Panc1 (cell line): ENCODE results near the gene MRRF. TPM values are rescaled to one million over a fixed set of nuclear protein-coding genes. Genes with fewer than 3 reads are reported as not detected.

Experiments used
- ATAC-seq: fragments of 200-7000 bp; cut with Tn5 transposase; 2 replicates; pipeline ENCODE4 v1.9.1; 2020; ENCODE audit warnings: mild to moderate bottlenecking, moderate library complexity
- BruUV-seq: library from RNA; stranded (reverse); fragments of 400-500 nt; replicated peaks from 2 replicates; lab custom pipeline; 2021; lab: Mats Ljungman, UMichigan
- CTCF ChIA-PET: fragments of 300-600 bp; sonication (Branson Sonifier 250); formaldehyde crosslinking; loops from one replicate; lab custom pipeline; 2022; ENCODE audit warnings: antibody characterized with exemption; lab: Charles Lee
- POLR2A ChIA-PET: fragments of 300-600 bp; sonication (Branson Sonifier 250); formaldehyde crosslinking; loops from one replicate; lab custom pipeline; 2022; ENCODE audit warnings: antibody characterized with exemption; lab: Charles Lee
- DNase-seq: peaks from one replicate; pipeline ENCODE4 v3.0.0-alpha.2; 2010; ENCODE audit warnings: low read depth, low spot score
- H3K27ac ChIP-seq: 2 replicates; pipeline ENCODE4 v1.5.1; 2011; ENCODE audit warnings: mild to moderate bottlenecking, low read length, inconsistent platforms
- H3K27me3 ChIP-seq: fragments of 200-500 bp; sonication (Bioruptor generic); 2 replicates; pipeline ENCODE4 v1.6.0; 2014; ENCODE audit warnings: low read length, inconsistent platforms; ENCODE audit not compliant: control insufficient read depth, insufficient read depth
- H3K36me3 ChIP-seq: fragments of 200-500 bp; sonication (Bioruptor generic); 2 replicates; pipeline ENCODE4 v1.5.1; 2014; ENCODE audit warnings: inconsistent platforms, mild to moderate bottlenecking, low read length, moderate library complexity; ENCODE audit not compliant: control insufficient read depth, insufficient read depth
- H3K4me1 ChIP-seq: 2 replicates; pipeline ENCODE4 v1.5.1; 2011; ENCODE audit warnings: inconsistent platforms, mild to moderate bottlenecking, low read length, moderate library complexity; ENCODE audit not compliant: control insufficient read depth, insufficient read depth
- H3K4me3 ChIP-seq, 2 experiments: 2 replicates each; pipeline ENCODE4 v1.5.1; 2011 to 2012; ENCODE audit warnings: low read depth in 2 of 2, low read length in 2 of 2, mild to moderate bottlenecking in 2 of 2, inconsistent platforms in 1 of 2, moderate library complexity in 1 of 2
- H3K9me3 ChIP-seq: fragments of 200-500 bp; sonication (Bioruptor generic); 2 replicates; pipeline ENCODE4 v1.5.1; 2014; ENCODE audit warnings: low read depth, mild to moderate bottlenecking, inconsistent platforms, low read length, moderate library complexity; ENCODE audit not compliant: control insufficient read depth, insufficient read depth
- CTCF ChIP-seq: fragments of 450-650 bp; IDR thresholded peaks from 2 replicates; pipeline ENCODE4 v1.5.1; 2017; ENCODE audit warnings: mild to moderate bottlenecking
- POLR2AphosphoS5 ChIP-seq: IDR thresholded peaks from 2 replicates; pipeline ENCODE4 v1.6.1; 2012; ENCODE audit warnings: mild to moderate bottlenecking, low read depth, low read length, moderate library complexity
- REST ChIP-seq, 2 experiments: IDR thresholded peaks; 2 replicates each; pipeline ENCODE4 v1.6.1; 2011 to 2012; ENCODE audit warnings: low read depth in 2 of 2, control low read depth in 1 of 2, low read length in 1 of 2, mild to moderate bottlenecking in 1 of 2, moderate library complexity in 1 of 2; ENCODE audit not compliant: insufficient read depth in 1 of 2
- SIN3A ChIP-seq: IDR thresholded peaks from 2 replicates; pipeline ENCODE4 v1.6.1; 2012; ENCODE audit warnings: low read depth, mild to moderate bottlenecking, low read length, moderate library complexity, borderline replicate concordance; ENCODE audit not compliant: insufficient read depth
- TCF7L2 ChIP-seq: IDR thresholded peaks from 2 replicates; pipeline ENCODE4 v1.6.1; 2011; ENCODE audit warnings: mild to moderate bottlenecking, low read depth, low read length, inconsistent platforms
- in situ Hi-C: cut with HindIII; loops from 2 replicates; pipeline ENCODE4 v1.10.0; 2016; ENCODE audit warnings: low sequenced_read_pairs, low pct_unique_long_range_greater_than_20kb
- intact Hi-C: fragments of 100-400 bp; cut with micrococcal nuclease; formaldehyde crosslinking; loops from one replicate; pipeline ENCODE4 v1.10.0; 2022; ENCODE audit not compliant: unreplicated experiment
- total RNA-seq: library from RNA; stranded (reverse); gene quantifications from one replicate; pipeline ENCODE4 v1.2.1, GENCODE V29; 2021; ENCODE audit not compliant: unreplicated experiment

The MRRF gene
- total RNA-seq, 1 experiment from 2014 or later, result 28.4 TPM

GRCh38 chr9:122263699-122264349, 858 bp upstream of the MRRF start:
- POLR2A ChIA-PET, result no interaction called here
- peaks cover 25% of the 10 kb centered on the region for H3K36me3 ChIP-seq
- no peaks in the 10 kb centered on the region for H3K27me3 ChIP-seq
- peak overlapping the region; percentile 89 to 90 for H3K4me3 ChIP-seq
- no peak for TF ChIP-seq SIN3A
- TF ChIP-seq REST (IDR thresholded peaks at IDR 0.05; ENCODE audit: insufficient read depth in 1 of 2, low read depth in 2 of 2, low read length in 1 of 2), result no peak
- no peak for TF ChIP-seq CTCF
- no peak for TF ChIP-seq TCF7L2
- H3K9me3 ChIP-seq, result no peaks in the 10 kb centered on the region
- intact Hi-C loops (no loop called here), in situ Hi-C loops (no loop called here)
- BruUV-seq, result no TSS peak
- DNase-seq, result no peak
- CTCF ChIA-PET, result interaction anchor here (0.7 kb wide), 1 partner anchor 69 kb away, joined by 3 read pairs; no protein-coding TSS in a partner anchor
- no peak for ATAC-seq
- H3K27ac ChIP-seq, result peak overlapping the region; percentile 97
- peaks cover 12% of the 10 kb centered on the region for H3K4me1 ChIP-seq

GRCh38 chr9:122265149-122265915, 650 bp downstream of the MRRF start:
- in situ Hi-C loops, result no loop called here
- peak overlapping the region; percentile 97 for H3K27ac ChIP-seq
- POLR2A ChIA-PET, result interaction anchor here (0.5 to 0.9 kb wide), 3 partner anchors 20 to 910 kb away, joined by 3 read pairs; no protein-coding TSS in a partner anchor
- no peak for TF ChIP-seq CTCF
- no peak for TF ChIP-seq REST (IDR thresholded peaks at IDR 0.05; ENCODE audit: insufficient read depth in 1 of 2, low read depth in 2 of 2, low read length in 1 of 2)
- TF ChIP-seq SIN3A, result no peak
- TF ChIP-seq TCF7L2, result no peak
- TF ChIP-seq POLR2AphosphoS5, result no peak
- ATAC-seq, result peak; percentile 19; the same call in 1 of the 2 replicates
- no peaks in the 10 kb centered on the region for H3K9me3 ChIP-seq
- H3K4me1 ChIP-seq, result peaks cover 12% of the 10 kb centered on the region
- H3K36me3 ChIP-seq, result peaks cover 21% of the 10 kb centered on the region
- no peak for DNase-seq
- TSS peak; percentile 89 for BruUV-seq
- H3K27me3 ChIP-seq, result no peaks in the 10 kb centered on the region
- peak overlapping the region; percentile 89 to 90 for H3K4me3 ChIP-seq
- CTCF ChIA-PET, result interaction anchor here (0.6 kb wide), 1 partner anchor 857 kb away, joined by 12 read pairs; no protein-coding TSS in a partner anchor
- intact Hi-C loops, result no loop called here
